NCI-H82 (cell line): Measurements from ENCODE around the gene MC3R.

Source experiments
- DNase-seq: peaks from one replicate; lab custom pipeline; 2025; lab: John Stamatoyannopoulos, UW

Gene MC3R

DNA sequence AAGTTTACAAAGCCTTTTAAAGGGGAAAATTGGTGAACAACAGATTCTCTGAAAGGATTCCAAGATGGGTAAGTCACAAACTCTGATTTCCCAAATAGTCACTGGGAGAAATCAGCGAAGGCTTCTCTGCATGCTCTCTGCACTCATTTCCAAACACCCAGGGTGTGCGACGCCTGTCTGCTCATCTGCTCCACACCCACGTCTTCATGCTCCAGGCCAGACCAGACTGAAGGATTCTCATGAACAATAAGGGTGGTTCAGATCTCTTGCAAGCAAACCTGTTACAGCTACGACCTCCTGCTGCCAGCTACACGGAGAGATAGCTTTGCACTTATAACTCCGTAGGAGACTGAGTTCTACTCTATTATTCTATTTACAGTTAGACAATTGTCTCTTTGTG is 1.4 kb downstream of the MC3R start:
- DNase-seq = no peak

DNA sequence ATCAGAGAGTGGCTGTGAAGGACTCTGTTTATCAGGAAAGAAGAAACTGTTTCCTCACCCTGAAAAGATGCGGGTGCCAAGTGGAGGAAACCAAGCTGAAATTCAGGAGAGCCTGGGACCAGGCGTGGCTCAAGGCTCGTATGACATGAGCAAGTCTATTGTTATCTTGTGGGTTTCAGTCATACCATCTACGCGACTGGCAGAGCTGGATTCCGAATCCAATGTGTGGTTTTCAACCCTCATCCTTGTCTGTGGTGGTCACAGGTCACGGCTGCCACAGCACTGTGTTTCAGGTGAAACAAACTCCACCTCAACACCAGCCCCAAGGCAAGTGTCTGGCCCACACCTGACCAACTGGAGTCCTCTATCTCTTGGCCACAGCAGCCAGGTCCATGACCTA is 9.1 kb downstream of the MC3R start:
- no peak for DNase-seq

DNA sequence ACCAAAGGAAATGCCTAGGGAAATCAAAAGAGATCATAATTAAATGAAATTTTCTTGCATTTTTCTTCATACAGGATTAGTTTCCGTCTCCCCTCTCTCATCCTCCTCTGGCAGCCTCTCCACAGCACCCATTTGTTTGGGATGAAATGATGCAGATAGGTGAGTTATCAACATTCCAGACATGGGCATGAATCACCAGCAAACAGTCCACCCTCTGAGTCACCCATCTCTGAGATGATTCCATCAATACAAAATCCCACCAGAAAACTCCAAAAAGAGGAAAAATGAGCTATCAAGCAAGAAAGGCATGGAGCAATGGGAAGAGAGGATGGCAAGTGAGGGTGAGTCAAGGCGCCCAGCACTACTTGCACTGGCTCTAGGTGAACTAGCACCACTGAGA is 11.4 kb downstream of the MC3R start:
- DNase-seq = no peak

DNA sequence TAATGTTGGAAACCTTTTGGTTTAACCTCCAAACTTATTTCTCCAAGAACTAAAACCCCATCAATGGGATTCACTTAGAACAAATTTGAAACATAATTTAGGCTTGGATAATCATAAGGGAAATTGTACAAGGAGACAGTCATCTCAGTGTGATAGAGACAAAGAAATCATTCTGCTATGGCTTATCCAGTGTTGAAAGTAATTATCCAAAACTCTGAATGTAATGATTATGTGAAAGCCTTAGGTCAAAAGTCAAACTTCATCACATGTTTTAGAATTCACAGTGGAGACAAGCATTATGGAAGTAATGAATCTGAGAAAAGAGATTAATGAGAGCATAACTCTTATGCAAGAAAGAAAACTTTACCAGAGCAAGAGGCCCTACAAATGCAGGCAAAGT is 20.0 kb downstream of the MC3R start:
- DNase-seq = no peak

DNA sequence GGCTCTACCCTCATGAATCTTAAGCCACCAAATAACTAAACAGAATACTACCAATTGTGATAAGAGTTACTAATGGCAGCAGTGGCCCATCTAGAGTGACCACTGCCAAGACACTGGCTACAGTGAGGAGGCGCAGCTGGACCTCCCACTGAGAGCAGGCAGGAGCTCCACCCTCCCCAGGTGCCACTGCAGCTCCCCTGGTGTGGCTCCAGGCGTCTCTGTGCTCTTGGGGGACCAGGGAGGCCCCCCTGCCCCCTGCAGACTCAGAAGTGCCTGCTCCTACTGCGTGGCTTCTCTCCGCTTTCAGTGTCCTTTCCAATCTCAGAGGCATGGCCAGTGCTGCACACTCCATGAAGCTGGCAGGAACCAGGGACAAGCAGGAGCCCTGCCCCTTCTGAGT is 23.4 kb downstream of the MC3R start:
- no peak for DNase-seq

DNA sequence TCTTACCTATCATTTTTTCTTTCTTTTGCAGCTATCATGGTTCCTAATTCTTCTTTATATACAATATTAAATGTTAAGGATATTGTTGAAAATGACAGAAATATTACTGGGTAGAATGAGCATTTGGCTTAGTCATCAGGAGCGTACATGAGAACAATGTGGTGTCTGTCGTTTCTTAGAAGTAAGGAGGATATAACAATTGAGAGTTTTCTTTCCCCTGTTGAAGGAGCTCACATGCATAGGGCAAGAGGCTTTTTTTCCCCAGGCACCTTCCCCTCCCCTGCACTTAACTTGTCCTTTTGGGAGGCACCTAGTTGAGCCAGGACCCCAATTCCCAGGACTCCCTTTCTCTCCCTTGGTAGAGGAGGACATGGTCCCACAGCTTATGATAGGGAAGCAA is 25.0 kb downstream of the MC3R start:
- DNase-seq = no peak

DNA sequence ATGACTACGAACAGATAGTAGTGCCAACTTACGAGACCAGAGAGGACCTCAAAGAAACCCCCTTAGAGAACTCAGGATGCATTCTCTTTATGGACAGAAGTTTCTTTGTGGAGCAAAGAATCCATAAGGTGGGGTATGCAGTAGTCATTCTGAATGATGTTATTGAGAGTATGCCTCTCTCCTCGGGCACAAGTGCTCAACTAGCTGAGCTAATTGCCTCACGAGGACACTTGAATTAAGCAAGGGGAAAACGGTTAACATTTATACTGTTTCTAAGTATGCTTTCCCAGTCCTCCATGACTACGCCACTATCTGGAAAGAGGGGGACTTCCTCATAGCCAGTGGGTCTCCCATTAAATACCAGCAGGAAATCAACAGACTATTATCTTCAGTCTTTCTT is 25.6 kb downstream of the MC3R start:
- no peak for DNase-seq

DNA sequence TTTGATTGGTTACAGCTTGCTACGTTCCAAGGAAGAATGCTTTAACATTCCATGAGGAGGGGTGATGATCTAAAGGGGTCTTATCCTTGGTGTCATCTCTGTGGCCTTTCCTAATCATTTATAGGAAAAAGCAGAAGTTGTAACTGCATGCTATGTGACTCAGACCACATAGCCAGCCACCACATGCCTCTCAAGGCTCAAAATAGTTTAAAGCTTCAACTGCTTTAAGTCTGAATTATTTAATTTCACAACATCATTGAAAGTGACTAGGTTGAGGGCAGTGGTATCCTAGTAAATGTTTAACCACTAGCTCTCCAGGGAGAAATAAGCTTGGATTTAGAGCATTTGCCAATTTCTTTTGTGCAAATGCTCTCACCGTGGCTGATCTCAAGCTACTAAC is 29.7 kb downstream of the MC3R start:
- DNase-seq = no peak

DNA sequence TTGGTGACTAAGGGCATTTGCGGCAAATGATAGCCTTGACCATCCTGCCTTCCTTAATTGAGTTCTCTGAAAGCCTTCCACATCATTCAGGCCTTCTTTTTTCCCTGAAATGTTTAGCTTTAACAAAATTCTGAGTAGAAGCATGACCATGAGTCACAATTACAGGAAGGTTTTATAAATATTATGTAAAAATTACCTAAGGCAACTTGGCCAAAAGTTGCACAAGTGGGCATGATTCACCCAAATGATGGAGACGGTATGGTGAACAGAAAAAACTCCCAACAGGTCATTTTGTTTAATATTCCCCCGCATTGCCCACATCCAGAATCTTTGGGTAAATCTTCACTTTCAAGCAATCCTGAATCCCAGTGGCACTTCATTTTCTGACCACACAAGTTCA is 37.0 kb downstream of the MC3R start:
- DNase-seq = no peak

DNA sequence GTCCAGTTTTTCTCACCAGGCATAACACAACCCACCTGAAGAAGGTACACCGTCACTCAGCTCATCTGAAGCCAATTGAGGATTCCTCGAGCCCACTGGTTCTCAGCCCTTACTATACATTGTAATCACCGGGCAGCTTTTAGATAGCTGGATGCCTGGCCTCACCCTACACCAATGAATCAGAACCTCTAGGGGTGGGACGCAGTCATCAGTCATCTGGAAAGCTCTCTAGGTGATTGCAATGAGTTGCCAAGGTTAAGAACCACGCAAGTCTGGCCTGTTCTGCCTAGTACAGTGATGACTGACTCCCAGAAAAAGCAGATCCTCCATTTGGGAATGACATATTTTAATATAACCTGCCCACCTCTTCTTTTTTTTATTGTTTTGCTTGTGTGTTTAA is 41.1 kb downstream of the MC3R start:
- DNase-seq = no peak

DNA sequence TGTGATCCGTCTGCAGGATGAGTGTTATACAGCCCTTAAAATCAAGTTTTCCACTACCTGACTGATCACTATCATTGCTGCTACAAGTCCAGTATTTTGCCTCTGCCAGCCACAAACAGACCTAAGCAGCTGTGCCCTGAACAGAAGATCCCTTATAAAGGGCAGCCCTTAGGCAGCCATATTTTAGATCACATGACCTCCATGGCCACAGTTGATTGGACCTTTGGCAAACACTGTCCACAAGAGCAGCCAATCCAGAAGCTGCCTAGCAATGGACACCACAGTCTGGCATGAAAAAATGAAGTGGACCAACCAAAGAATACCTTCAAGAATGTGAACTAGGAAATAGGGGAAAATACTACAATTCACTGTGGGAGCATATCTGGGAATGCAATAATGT is 50.8 kb downstream of the MC3R start:
- DNase-seq = peak; percentile 9
